ENCODE measurements around the gene TMEM222. TPM values are rescaled to one million over a fixed set of nuclear protein-coding genes. Genes with fewer than 3 reads are reported as not detected.
"Not testable (repeated sequence)": the region's sequence is repeated elsewhere in the genome, so short reads cannot be mapped to it uniquely, and the experiment has no call there.

Gene TMEM222
- 10 to 100 TPM; 30.0 to 30.9 (median 30.8) TPM for total RNA-seq
- long read RNA-seq, donor 1, transcript TMEM222-211 (6 exons, 1,613 nt), result major isoform, 28 of 44 reads
- long read RNA-seq, donor 1, transcript TMEM222-202 (7 exons, 1,665 nt), result minor isoform, 6 of 44 reads
- long read RNA-seq, donor 1, partial matches to known transcripts, result 0 of 44 reads
- long read RNA-seq, donor 1, other reads (novel, unspliced or antisense), result 4 of 44 reads
- long read RNA-seq, donor 2, transcript TMEM222-211 (6 exons, 1,613 nt), result major isoform, 34 of 40 reads
- long read RNA-seq, donor 2, partial matches to known transcripts, result 0 of 40 reads
- long read RNA-seq, donor 2, other reads (novel, unspliced or antisense), result 2 of 40 reads

GRCh38 chr1:27321813-27322568 is at the start of gene TMEM222:
Gene TMEM222 (plus strand): TSS chr1:27322163. CDS start chr1:27322198, 35 bp downstream.
- no peaks in the 10 kb centered on the region for H3K36me3 ChIP-seq (ENCODE audit: low read depth)
- intact Hi-C loops (cut with DNase I, micrococcal nuclease), result no loop called here
- peak; percentile 28 for TF ChIP-seq CTCF (IDR thresholded peaks at IDR 0.05)
- DNase-seq, result peak; percentile 96 to 99 (median 98)
- peak within 1 kb of the TSS; percentile 83 for H3K4me3 ChIP-seq
- H3K4me1 ChIP-seq (ENCODE audit: low read depth), result peaks cover 20% of the 10 kb centered on the region
- peak; percentile 99 for ATAC-seq
- no peaks in the 10 kb centered on the region for H3K9me3 ChIP-seq

- H3K4me3 ChIP-seq, result no peak overlapping the region
- DNase-seq, result no peak
- H3K9me3 ChIP-seq, result no peaks in the 10 kb centered on the region
- H3K36me3 ChIP-seq (ENCODE audit: low read depth), result no peaks in the 10 kb centered on the region
- no peak for TF ChIP-seq CTCF (IDR thresholded peaks at IDR 0.05)
- H3K4me1 ChIP-seq (ENCODE audit: low read depth), result no peaks in the 10 kb centered on the region
- intact Hi-C loops (cut with DNase I, micrococcal nuclease), result no loop called here
- ATAC-seq, result no peak
Observed at GRCh38 chr1:27274204-27274603, 47.8 kb upstream of the TMEM222 start.

GRCh38 chr1:27275696-27276095 is 46.3 kb upstream of the TMEM222 start:
- Histone ChIP-seq H3K4me3 (no peak overlapping the region), H3K36me3 (ENCODE audit: low read depth) (no peaks in the 10 kb centered on the region), H3K4me1 (ENCODE audit: low read depth) (no peaks in the 10 kb centered on the region), H3K9me3 (no peaks in the 10 kb centered on the region)
- DNase-seq, result no peak
- ATAC-seq, result no peak
- TF ChIP-seq CTCF (IDR thresholded peaks at IDR 0.05), result no peak
- intact Hi-C loops (cut with DNase I, micrococcal nuclease), result no loop called here

- no peaks in the 10 kb centered on the region for H3K36me3 ChIP-seq (ENCODE audit: low read depth)
- H3K4me3 ChIP-seq, result no peak overlapping the region
- peak; percentile 74 for TF ChIP-seq CTCF (IDR thresholded peaks at IDR 0.05)
- intact Hi-C loops (cut with DNase I, micrococcal nuclease), result loop anchor here (5.0 to 10.0 kb wide), 2 partner anchors 90 to 182 kb away; no protein-coding TSS in a partner anchor
- ATAC-seq (peak; percentile 94), DNase-seq (peak; percentile 72 to 99 (median 83))
- H3K4me1 ChIP-seq (ENCODE audit: low read depth), result no peaks in the 10 kb centered on the region
- no peaks in the 10 kb centered on the region for H3K9me3 ChIP-seq
Observed at GRCh38 chr1:27284425-27285273, 37.3 kb upstream of the TMEM222 start.

GRCh38 chr1:27285274-27285660 is 36.7 kb upstream of the TMEM222 start:
- ATAC-seq, result no peak
- H3K4me1 ChIP-seq (ENCODE audit: low read depth), result no peaks in the 10 kb centered on the region
- no peaks in the 10 kb centered on the region for H3K36me3 ChIP-seq (ENCODE audit: low read depth)
- TF ChIP-seq CTCF (IDR thresholded peaks at IDR 0.05), result no peak
- no peaks in the 10 kb centered on the region for H3K9me3 ChIP-seq
- no peak overlapping the region for H3K4me3 ChIP-seq
- no peak for DNase-seq
- intact Hi-C loops (cut with DNase I, micrococcal nuclease), result loop anchor here in 1 of 2 donors (10.0 kb wide), 1 partner anchor 90 kb away; no protein-coding TSS in a partner anchor

GRCh38 chr1:27285821-27286220 is 36.1 kb upstream of the TMEM222 start:
- not testable (repeated sequence) for H3K4me3 ChIP-seq; H3K4me1 ChIP-seq (ENCODE audit: low read depth); ATAC-seq; H3K9me3 ChIP-seq; DNase-seq; H3K36me3 ChIP-seq (ENCODE audit: low read depth)
- intact Hi-C loops (cut with DNase I, micrococcal nuclease), result loop anchor here in 1 of 2 donors (10.0 kb wide), 1 partner anchor 91 kb away; no protein-coding TSS in a partner anchor

- not testable (repeated sequence) for ATAC-seq, H3K9me3 ChIP-seq
- intact Hi-C loops (cut with DNase I, micrococcal nuclease), result loop anchor here in 1 of 2 donors (10.0 kb wide), 1 partner anchor 94 kb away; no protein-coding TSS in a partner anchor
Observed at GRCh38 chr1:27289125-27289524, 32.8 kb upstream of the TMEM222 start.

More at GRCh38 chr1:27289125-27289524, 32.8 kb upstream of the TMEM222 start:
- not testable (repeated sequence) for H3K4me3 ChIP-seq; DNase-seq; H3K36me3 ChIP-seq (ENCODE audit: low read depth); H3K4me1 ChIP-seq (ENCODE audit: low read depth)
